GM12878 (cell line): ENCODE results near the gene SMIM44. TPM values are rescaled to one million over a fixed set of nuclear protein-coding genes. Genes with fewer than 3 reads are reported as not detected.
A peak's percentile ranks its signal among the peaks of the same experiment; 100 is the strongest.

Source experiments
- CBX5 ChIP-seq: sonication (generic); IDR thresholded peaks from 2 replicates; pipeline ENCODE4 v1.6.1; 2016; ENCODE audit warnings: low read depth, moderate library complexity, mild to moderate bottlenecking, inconsistent platforms
- JUNB ChIP-seq: IDR thresholded peaks from 2 replicates; pipeline ENCODE4 v1.6.1; 2016; ENCODE audit warnings: antibody characterized with exemption, mild to moderate bottlenecking
- MAX ChIP-seq: IDR thresholded peaks from 2 replicates; pipeline ENCODE4 v1.6.1; 2012; ENCODE audit warnings: low read depth, low read length, improper control_type of control experiment
- MEF2A ChIP-seq: IDR thresholded peaks from 2 replicates; pipeline ENCODE4 v1.6.1; 2011; ENCODE audit warnings: low read depth, mild to moderate bottlenecking, low read length, moderate library complexity; ENCODE audit not compliant: insufficient read depth
- MEF2B ChIP-seq: fragments of 450-650 bp; IDR thresholded peaks from 2 replicates; pipeline ENCODE4 v1.6.1; 2018; ENCODE audit warnings: mild to moderate bottlenecking, moderate library complexity; ENCODE audit not compliant: partially characterized antibody, poor library complexity, severe bottlenecking
- NFXL1 ChIP-seq: fragments of 450-650 bp; IDR thresholded peaks from 2 replicates; pipeline ENCODE4 v1.6.1; 2017; ENCODE audit warnings: antibody characterized with exemption, mild to moderate bottlenecking, borderline replicate concordance
- NR2C2 ChIP-seq: IDR thresholded peaks from 2 replicates; pipeline ENCODE4 v1.6.1; 2011; ENCODE audit warnings: borderline replicate concordance, low read depth; ENCODE audit not compliant: control insufficient read depth, insufficient read length
- SUZ12 ChIP-seq: fragments of 200-600 bp; sonication (generic); IDR thresholded peaks from one replicate; pipeline ENCODE4 v1.6.1; 2018; ENCODE audit warnings: antibody characterized with exemption, mild to moderate bottlenecking; ENCODE audit not compliant: unreplicated experiment
- ZBTB4 ChIP-seq: fragments of 450-650 bp; formaldehyde crosslinking; IDR thresholded peaks from 2 replicates; pipeline ENCODE4 v1.4.0; 2022; ENCODE audit warnings: mild to moderate bottlenecking, moderate library complexity
- polyA plus RNA-seq, 11 experiments: library from polyadenylated mRNA; depleted of rRNA in 4 of 11; unstranded in 6 of 11; stranded (reverse) in 5 of 11; fragments of >200 nt; fragmentation: Nextera tagmentation in 4 of 11; fragmentation: Illumina TruSeq in 1 of 11; extraction: Ambion mirVana in 4 of 11; extraction: Trizol in 1 of 11; gene quantifications; 1 replicate in 1 of 11; 2 replicates in 10 of 11; pipeline versions ENCODE4 v1.2.1 to v1.2.3, GENCODE V29; 2011 to 2016; ENCODE audit warnings: inconsistent platforms in 2 of 11, missing spikeins in 2 of 11, low read depth in 1 of 11
- total RNA-seq, 4 experiments: library from RNA; depleted of rRNA in 3 of 4; stranded (reverse); fragments of >200 nt in 3 of 4; fragmentation: Illumina TruSeq in 1 of 4; extraction: Trizol in 1 of 4; gene quantifications; 2 replicates each; pipeline versions ENCODE4 v1.2.1 to v1.2.3, GENCODE V29; 2013 to 2021
- TF ChIP-seq, protein P1 (sequence below): fragments of 450-650 bp; IDR thresholded peaks from 2 replicates; pipeline ENCODE4 v1.6.1; 2017; ENCODE audit warnings: mild to moderate bottlenecking, low read depth, inconsistent platforms; ENCODE audit not compliant: poor library complexity, severe bottlenecking

The SMIM44 gene
- total and polyA plus RNA-seq, 10 of the 15 experiments (the other 5 are each of a cell fraction or from before 2014, with no cell fraction given): not detected

GRCh38 chr19:3450796-3451411, 32.3 kb downstream of the SMIM44 start (continued):
- TF ChIP-seq MEF2A (peak; percentile 77), MAX (no peak), MEF2B (peak; percentile 25), CBX5 (no peak), NFXL1 (no peak), NR2C2 (no peak), ZBTB4 (CRISPR knock-in tag) (no peak), JUNB (no peak), SUZ12 (no peak)
- TF ChIP-seq, protein P1, sequence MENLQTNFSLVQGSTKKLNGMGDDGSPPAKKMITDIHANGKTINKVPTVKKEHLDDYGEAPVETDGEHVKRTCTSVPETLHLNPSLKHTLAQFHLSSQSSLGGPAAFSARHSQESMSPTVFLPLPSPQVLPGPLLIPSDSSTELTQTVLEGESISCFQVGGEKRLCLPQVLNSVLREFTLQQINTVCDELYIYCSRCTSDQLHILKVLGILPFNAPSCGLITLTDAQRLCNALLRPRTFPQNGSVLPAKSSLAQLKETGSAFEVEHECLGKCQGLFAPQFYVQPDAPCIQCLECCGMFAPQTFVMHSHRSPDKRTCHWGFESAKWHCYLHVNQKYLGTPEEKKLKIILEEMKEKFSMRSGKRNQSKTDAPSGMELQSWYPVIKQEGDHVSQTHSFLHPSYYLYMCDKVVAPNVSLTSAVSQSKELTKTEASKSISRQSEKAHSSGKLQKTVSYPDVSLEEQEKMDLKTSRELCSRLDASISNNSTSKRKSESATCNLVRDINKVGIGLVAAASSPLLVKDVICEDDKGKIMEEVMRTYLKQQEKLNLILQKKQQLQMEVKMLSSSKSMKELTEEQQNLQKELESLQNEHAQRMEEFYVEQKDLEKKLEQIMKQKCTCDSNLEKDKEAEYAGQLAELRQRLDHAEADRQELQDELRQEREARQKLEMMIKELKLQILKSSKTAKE: no peak
